Measurements from ENCODE around the gene SEMA4C.

Gene SEMA4C

GRCh38 chr2:96822786-96823185, 47.1 kb downstream of the SEMA4C start:
- TF ChIP-seq CTCF (IDR thresholded peaks at IDR 0.05), result no peak
- no peak for TF ChIP-seq ZFX (IDR thresholded peaks at IDR 0.05; ENCODE audit: borderline replicate concordance)
- 0 out of 2 replicates have a peak overlapping the region, but pooled peaks have one; percentile 40 for H3K27ac ChIP-seq

- TF ChIP-seq CTCF (IDR thresholded peaks at IDR 0.05) (no peak), ZFX (IDR thresholded peaks at IDR 0.05; ENCODE audit: borderline replicate concordance) (no peak)
- H3K27ac ChIP-seq, result no peak overlapping the region
These were observed 48.7 kb downstream of the SEMA4C start for GRCh38 chr2:96821113-96821675.

DNA sequence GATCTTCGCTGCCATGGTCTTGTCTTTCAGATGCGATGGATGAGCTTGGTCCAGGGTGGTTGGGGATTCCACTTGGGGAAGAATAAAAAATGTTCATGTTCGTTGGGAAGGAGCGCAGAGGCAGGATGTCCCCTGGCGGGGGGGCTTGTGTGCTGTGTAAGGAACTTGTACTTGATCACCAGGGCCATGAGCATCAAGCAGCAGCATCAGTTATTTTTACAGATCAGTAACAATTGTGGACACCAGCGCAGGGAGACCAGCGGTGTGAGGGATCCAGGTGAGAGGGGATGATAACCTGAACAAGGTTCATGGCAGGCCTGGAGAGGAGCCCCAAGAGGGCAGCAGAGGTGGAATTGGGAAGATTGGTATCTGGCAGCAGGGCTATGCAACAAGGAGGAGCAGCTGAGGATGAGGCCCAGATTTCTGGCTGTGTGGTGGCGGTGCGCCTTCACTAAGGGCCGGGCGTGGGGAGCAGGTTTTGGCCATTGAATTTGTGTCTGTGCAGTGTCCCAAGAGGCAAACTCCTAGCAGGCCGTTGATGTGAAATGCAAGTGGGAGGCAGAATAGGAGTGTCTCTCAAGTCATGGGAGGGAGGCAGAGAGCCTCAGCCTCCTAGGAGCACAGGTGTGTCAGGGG, 49.9 kb downstream of the SEMA4C start:
- H3K27ac ChIP-seq, result peak overlapping the region; percentile 53
- TF ChIP-seq ZFX (IDR thresholded peaks at IDR 0.05; ENCODE audit: borderline replicate concordance), result no peak
- TF ChIP-seq CTCF (IDR thresholded peaks at IDR 0.05), result no peak

DNA sequence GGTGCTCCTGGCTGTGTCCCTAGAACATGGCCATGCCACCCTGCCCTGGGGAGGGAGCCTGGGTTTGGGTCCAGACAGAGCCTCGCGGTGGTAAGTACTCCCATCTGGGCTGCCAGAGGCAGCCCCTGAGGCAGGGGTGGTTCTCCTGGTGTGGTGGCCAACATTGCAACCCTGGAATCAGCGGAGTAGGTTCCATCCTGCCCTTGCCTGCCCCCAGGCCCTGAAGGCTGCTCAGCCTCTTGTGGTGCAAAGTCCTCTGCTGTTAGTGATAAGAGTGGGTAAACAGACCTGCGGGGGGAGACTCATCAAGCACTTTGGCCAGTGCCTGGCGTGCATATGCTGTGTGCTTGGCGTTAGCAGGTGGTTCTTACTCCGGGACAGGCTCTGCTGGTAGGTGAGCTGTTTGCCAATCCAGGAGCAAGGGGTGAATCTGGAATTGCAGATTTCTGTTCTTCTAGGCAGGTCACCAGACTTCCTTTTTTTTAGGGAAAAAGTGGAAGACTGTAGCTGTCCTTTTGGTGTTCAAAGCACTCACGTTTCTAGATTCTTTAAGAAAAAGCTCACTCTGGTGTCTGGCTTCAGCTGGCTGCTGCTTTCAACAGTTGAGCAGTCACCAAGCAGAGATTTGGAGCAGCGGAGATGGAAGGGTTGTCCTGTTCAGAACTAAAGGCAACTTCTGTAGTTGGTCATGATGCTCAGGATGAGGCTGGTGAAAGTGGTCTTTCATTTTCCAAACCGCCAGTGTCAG, 50.6 kb downstream of the SEMA4C start:
- H3K27ac ChIP-seq, result peak overlapping the region; percentile 53
- TF ChIP-seq ZFX (IDR thresholded peaks at IDR 0.05; ENCODE audit: borderline replicate concordance) (no peak), CTCF (IDR thresholded peaks at IDR 0.05) (no peak)

DNA sequence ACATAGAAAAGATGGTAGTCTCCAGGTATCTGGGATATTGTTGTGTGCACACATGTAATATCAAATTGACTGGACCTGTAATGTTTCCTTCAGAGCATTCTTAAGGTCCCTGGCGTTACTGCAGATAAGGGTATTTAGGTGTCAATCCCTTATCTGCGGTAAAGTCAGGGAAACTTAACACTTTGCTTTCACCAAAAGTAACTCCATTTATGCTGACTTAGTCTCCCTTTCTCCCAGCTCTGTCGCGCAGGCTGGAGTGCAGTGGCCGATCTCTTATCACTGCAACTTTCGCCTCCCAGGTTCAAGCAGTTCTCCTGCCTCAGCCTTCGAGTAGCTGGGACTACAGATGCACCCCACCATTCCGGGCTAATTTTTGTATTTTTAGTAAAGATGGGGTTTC, 52.0 kb downstream of the SEMA4C start:
- no peak for TF ChIP-seq ZFX (IDR thresholded peaks at IDR 0.05; ENCODE audit: borderline replicate concordance)
- no peak for TF ChIP-seq CTCF (IDR thresholded peaks at IDR 0.05)
- no peak overlapping the region for H3K27ac ChIP-seq

DNA sequence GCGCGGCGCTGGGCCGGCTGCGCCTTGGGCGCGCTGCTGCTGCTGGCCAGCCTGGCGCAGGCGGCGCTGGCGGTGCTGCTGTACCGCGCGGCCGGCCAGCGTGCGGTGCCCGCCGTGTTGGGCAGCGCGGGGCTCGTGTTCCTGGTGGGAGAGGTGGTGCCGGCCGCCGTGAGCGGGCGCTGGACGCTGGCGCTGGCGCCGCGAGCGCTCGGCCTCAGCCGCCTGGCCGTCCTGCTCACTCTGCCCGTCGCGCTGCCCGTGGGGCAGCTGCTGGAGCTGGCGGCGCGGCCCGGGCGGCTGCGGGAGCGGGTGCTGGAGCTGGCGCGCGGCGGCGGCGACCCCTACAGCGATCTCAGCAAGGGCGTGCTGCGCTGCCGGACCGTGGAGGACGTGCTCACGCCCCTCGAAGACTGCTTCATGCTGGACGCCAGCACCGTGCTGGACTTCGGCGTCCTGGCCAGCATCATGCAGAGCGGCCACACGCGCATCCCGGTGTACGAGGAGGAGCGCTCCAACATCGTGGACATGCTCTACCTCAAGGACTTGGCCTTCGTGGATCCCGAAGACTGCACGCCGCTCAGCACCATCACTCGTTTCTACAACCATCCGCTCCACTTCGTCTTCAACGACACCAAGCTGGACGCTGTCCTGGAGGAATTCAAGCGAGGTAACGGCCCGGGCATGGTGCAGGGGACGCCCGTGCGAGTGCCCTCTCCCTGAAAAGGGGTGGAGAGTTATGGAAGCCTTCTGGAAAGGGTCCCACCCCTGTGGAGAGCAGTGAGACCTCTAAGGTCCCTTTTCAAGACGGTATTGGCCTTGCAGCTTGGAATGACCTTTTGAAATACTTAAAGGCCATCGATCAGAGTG, 52.8 kb downstream of the SEMA4C start:
- H3K27ac ChIP-seq, result peak overlapping the region; percentile 95
- TF ChIP-seq ZFX (IDR thresholded peaks at IDR 0.05; ENCODE audit: borderline replicate concordance), result no peak
- TF ChIP-seq CTCF (IDR thresholded peaks at IDR 0.05), result no peak
